ENCODE results near the gene ARHGAP45. TPM values are rescaled to one million over a fixed set of nuclear protein-coding genes. Genes with fewer than 3 reads are reported as not detected.

ARHGAP45 gene
- total and polyA plus RNA-seq, 4 donors, result 7.4 to 38.6 (median 18.5) TPM

- 57 to 69% methylated on average over 56 to 58 of the region's 58 CpGs for WGBS, 2 donors
- DNase-seq (peak in 1 of 2 donors; percentile 79), ATAC-seq (ENCODE audit: low FRiP score) (no peak)
- intact Hi-C loops (cut with DNase I), result no loop called here
- no peaks in the 10 kb centered on the region for H3K27me3 ChIP-seq (ENCODE audit: control insufficient read depth in 1 of 2, insufficient read depth in 2 of 2, low read length in 1 of 2)
- no peaks in the 10 kb centered on the region for H3K36me3 ChIP-seq (ENCODE audit: control insufficient read depth in 1 of 2, insufficient read depth in 2 of 2, low read length in 1 of 2)
- no peaks in the 10 kb centered on the region for H3K4me1 ChIP-seq (ENCODE audit: control insufficient read depth in 1 of 2, insufficient read depth in 2 of 2, low read length in 2 of 2)
- no peaks in the 10 kb centered on the region for H3K9me3 ChIP-seq (ENCODE audit: control insufficient read depth, low read length)
- H3K4me3 ChIP-seq (ENCODE audit: low read length in 2 of 2), result no peak overlapping the region
- no peak overlapping the region for H3K27ac ChIP-seq (ENCODE audit: low read depth in 1 of 2, low read length in 2 of 2)
Measured at GRCh38 chr19:1081301-1082164, 14.6 kb downstream of the ARHGAP45 start.

- Histone ChIP-seq H3K27me3 (ENCODE audit: control insufficient read depth in 1 of 2, insufficient read depth in 2 of 2, low read length in 1 of 2) (no peaks in the 10 kb centered on the region), H3K9me3 (ENCODE audit: control insufficient read depth, low read length) (no peaks in the 10 kb centered on the region), H3K4me1 (ENCODE audit: control insufficient read depth in 1 of 2, insufficient read depth in 2 of 2, low read length in 2 of 2) (no peaks in the 10 kb centered on the region), H3K36me3 (ENCODE audit: control insufficient read depth in 1 of 2, insufficient read depth in 2 of 2, low read length in 1 of 2) (no peaks in the 10 kb centered on the region), H3K27ac (ENCODE audit: low read depth in 1 of 2, low read length in 2 of 2) (no peak overlapping the region), H3K4me3 (ENCODE audit: low read length in 2 of 2) (no peak overlapping the region)
- ATAC-seq (ENCODE audit: low FRiP score) (peak; percentile 67), DNase-seq (peak in 1 of 2 donors; percentile 84)
- intact Hi-C loops (cut with DNase I), result no loop called here
- WGBS, 2 donors, result 15 to 19% methylated on average over 42 to 51 of the region's 51 CpGs
Measured at GRCh38 chr19:1082165-1082927, 15.4 kb downstream of the ARHGAP45 start.

- ATAC-seq (ENCODE audit: low FRiP score), result no peak
- H3K27ac ChIP-seq (ENCODE audit: low read depth in 1 of 2, low read length in 2 of 2), result no peak overlapping the region
- H3K27me3 ChIP-seq (ENCODE audit: control insufficient read depth in 1 of 2, insufficient read depth in 2 of 2, low read length in 1 of 2), result no peaks in the 10 kb centered on the region
- H3K4me1 ChIP-seq (ENCODE audit: control insufficient read depth in 1 of 2, insufficient read depth in 2 of 2, low read length in 2 of 2), result no peaks in the 10 kb centered on the region
- intact Hi-C loops (cut with DNase I), result no loop called here
- 85 to 86% methylated on average over 59 of the region's 59 CpGs for WGBS, 2 donors
- DNase-seq, result peak in 1 of 2 donors; percentile 75
- no peaks in the 10 kb centered on the region for H3K9me3 ChIP-seq (ENCODE audit: control insufficient read depth, low read length)
- no peak overlapping the region for H3K4me3 ChIP-seq (ENCODE audit: low read length in 2 of 2)
- no peaks in the 10 kb centered on the region for H3K36me3 ChIP-seq (ENCODE audit: control insufficient read depth in 1 of 2, insufficient read depth in 2 of 2, low read length in 1 of 2)
Measured at GRCh38 chr19:1082928-1083816, 16.2 kb downstream of the ARHGAP45 start.

- Histone ChIP-seq H3K4me3 (ENCODE audit: low read length in 2 of 2) (no peak overlapping the region), H3K36me3 (ENCODE audit: control insufficient read depth in 1 of 2, insufficient read depth in 2 of 2, low read length in 1 of 2) (no peaks in the 10 kb centered on the region), H3K27me3 (ENCODE audit: control insufficient read depth in 1 of 2, insufficient read depth in 2 of 2, low read length in 1 of 2) (no peaks in the 10 kb centered on the region), H3K4me1 (ENCODE audit: control insufficient read depth in 1 of 2, insufficient read depth in 2 of 2, low read length in 2 of 2) (no peaks in the 10 kb centered on the region), H3K27ac (ENCODE audit: low read depth in 1 of 2, low read length in 2 of 2) (no peak overlapping the region), H3K9me3 (ENCODE audit: control insufficient read depth, low read length) (no peaks in the 10 kb centered on the region)
- 83 to 84% methylated on average over 43 of the region's 43 CpGs for WGBS, 2 donors
- ATAC-seq (ENCODE audit: low FRiP score), result no peak
- peak in 1 of 2 donors; percentile 66 for DNase-seq
- intact Hi-C loops (cut with DNase I), result no loop called here
Measured at GRCh38 chr19:1084024-1084868, 17.3 kb downstream of the ARHGAP45 start.

GRCh38 chr19:1085053-1085658, 18.2 kb downstream of the ARHGAP45 start:
- Histone ChIP-seq H3K4me3 (ENCODE audit: low read length in 2 of 2) (no peak overlapping the region), H3K27me3 (ENCODE audit: control insufficient read depth in 1 of 2, insufficient read depth in 2 of 2, low read length in 1 of 2) (no peaks in the 10 kb centered on the region), H3K27ac (ENCODE audit: low read depth in 1 of 2, low read length in 2 of 2) (no peak overlapping the region), H3K4me1 (ENCODE audit: control insufficient read depth in 1 of 2, insufficient read depth in 2 of 2, low read length in 2 of 2) (no peaks in the 10 kb centered on the region), H3K9me3 (ENCODE audit: control insufficient read depth, low read length) (no peaks in the 10 kb centered on the region), H3K36me3 (ENCODE audit: control insufficient read depth in 1 of 2, insufficient read depth in 2 of 2, low read length in 1 of 2) (no peaks in the 10 kb centered on the region)
- no peak for ATAC-seq (ENCODE audit: low FRiP score)
- 64 to 74% methylated on average over 7 to 8 of the region's 8 CpGs for WGBS, 2 donors
- intact Hi-C loops (cut with DNase I), result no loop called here
- no peak for DNase-seq

- WGBS, 2 donors, result 75 to 76% methylated on average over 35 to 38 of the region's 38 CpGs
- Histone ChIP-seq H3K4me3 (ENCODE audit: low read length in 2 of 2) (no peak overlapping the region), H3K27ac (ENCODE audit: low read depth in 1 of 2, low read length in 2 of 2) (no peak overlapping the region), H3K36me3 (ENCODE audit: control insufficient read depth in 1 of 2, insufficient read depth in 2 of 2, low read length in 1 of 2) (no peaks in the 10 kb centered on the region), H3K27me3 (ENCODE audit: control insufficient read depth in 1 of 2, insufficient read depth in 2 of 2, low read length in 1 of 2) (no peaks in the 10 kb centered on the region), H3K4me1 (ENCODE audit: control insufficient read depth in 1 of 2, insufficient read depth in 2 of 2, low read length in 2 of 2) (no peaks in the 10 kb centered on the region), H3K9me3 (ENCODE audit: control insufficient read depth, low read length) (no peaks in the 10 kb centered on the region)
- DNase-seq (no peak), ATAC-seq (ENCODE audit: low FRiP score) (no peak)
- intact Hi-C loops (cut with DNase I), result no loop called here
Measured at GRCh38 chr19:1085676-1086442, 18.9 kb downstream of the ARHGAP45 start.

- no peaks in the 10 kb centered on the region for H3K4me1 ChIP-seq (ENCODE audit: control insufficient read depth in 1 of 2, insufficient read depth in 2 of 2, low read length in 2 of 2)
- intact Hi-C loops (cut with DNase I), result no loop called here
- no peak overlapping the region for H3K4me3 ChIP-seq (ENCODE audit: low read length in 2 of 2)
- H3K27ac ChIP-seq (ENCODE audit: low read depth in 1 of 2, low read length in 2 of 2), result no peak overlapping the region
- no peak for DNase-seq
- 75 to 76% methylated on average over 21 of the region's 21 CpGs for WGBS, 2 donors
- no peak for ATAC-seq (ENCODE audit: low FRiP score)
- peaks cover 0 to 4% of the 10 kb centered on the region in 2 donors for H3K36me3 ChIP-seq (ENCODE audit: control insufficient read depth in 1 of 2, insufficient read depth in 2 of 2, low read length in 1 of 2)
- H3K27me3 ChIP-seq (ENCODE audit: control insufficient read depth in 1 of 2, insufficient read depth in 2 of 2, low read length in 1 of 2), result no peaks in the 10 kb centered on the region
- no peaks in the 10 kb centered on the region for H3K9me3 ChIP-seq (ENCODE audit: control insufficient read depth, low read length)
Measured at GRCh38 chr19:1086613-1087012, 19.6 kb downstream of the ARHGAP45 start.

All from aorta (tissue), 5 donors.